SH-SY5Y (cell line): ENCODE results near the gene CDH5.

Source experiments
- GATA2 ChIP-seq: IDR thresholded peaks from 2 replicates; pipeline ENCODE4 v1.6.1; 2011; ENCODE audit warnings: mild to moderate bottlenecking, low read depth, low read length
- GATA3 ChIP-seq: IDR thresholded peaks from 2 replicates; pipeline ENCODE4 v1.6.1; 2011; ENCODE audit warnings: low read depth, mild to moderate bottlenecking, low read length, moderate library complexity

DNA sequence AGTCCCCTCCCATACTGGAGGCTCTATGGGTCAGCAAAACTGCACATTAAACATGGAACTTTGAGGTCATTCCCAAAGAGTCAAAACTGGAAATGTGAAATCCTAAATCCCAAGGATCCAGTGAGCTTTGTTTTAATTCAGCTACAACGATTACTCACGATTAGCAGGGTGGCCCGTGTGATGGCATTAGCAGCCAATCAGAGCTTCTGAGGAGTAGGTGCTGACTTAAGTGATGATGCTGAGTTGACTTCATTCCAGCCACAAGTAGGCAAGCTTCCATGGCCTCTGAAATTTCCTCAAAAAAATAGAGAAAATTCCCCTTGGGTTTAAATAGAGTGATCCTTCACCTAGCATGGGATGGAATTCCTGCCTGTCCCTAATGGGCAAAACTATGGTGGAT is 32.5 kb downstream of the CDH5 start:
- TF ChIP-seq GATA3 (no peak), GATA2 (no peak)
